HG03439 (cell line): ENCODE measurements around the gene CDK5.
A peak's percentile ranks its signal among the peaks of the same experiment; 100 is the strongest.

ENCODE experiments used
- ATAC-seq: cut with Tn5 transposase; IDR thresholded peaks from one replicate; pipeline ENCODE4 v1.9.1; 2021; ENCODE audit warnings: mild to moderate bottlenecking, moderate library complexity; ENCODE audit not compliant: unreplicated experiment

Gene CDK5

DNA sequence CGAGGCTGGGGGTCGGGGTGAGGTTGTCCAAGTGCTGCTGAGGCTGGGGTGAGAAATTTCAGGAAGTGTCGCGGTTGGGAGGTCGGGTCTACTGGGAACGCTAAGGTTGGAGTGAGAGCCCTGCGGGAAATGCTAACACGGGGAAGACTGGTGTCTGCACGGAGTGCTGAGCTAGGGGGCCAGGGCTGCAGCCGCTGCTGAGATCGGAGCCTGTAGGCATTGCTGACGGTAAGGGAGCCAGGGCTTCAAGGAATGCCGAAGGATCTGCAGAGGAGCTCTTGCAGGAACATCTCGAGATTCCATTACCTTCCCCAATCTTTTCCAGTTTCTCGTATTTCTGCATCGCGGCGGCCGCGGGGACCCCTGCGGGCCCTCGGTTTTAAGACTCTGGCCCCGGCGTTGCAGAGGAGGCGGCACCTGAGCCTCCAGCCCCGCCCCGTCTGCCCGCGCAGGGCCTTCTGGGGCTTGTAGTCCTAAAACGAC is at the start of gene CDK5:
CDK5 (minus strand) TSS at position 392 of the 483 bp plus-strand sequence; CDS start at position 343, 49 bp downstream.
- peak; percentile 7 for ATAC-seq

DNA sequence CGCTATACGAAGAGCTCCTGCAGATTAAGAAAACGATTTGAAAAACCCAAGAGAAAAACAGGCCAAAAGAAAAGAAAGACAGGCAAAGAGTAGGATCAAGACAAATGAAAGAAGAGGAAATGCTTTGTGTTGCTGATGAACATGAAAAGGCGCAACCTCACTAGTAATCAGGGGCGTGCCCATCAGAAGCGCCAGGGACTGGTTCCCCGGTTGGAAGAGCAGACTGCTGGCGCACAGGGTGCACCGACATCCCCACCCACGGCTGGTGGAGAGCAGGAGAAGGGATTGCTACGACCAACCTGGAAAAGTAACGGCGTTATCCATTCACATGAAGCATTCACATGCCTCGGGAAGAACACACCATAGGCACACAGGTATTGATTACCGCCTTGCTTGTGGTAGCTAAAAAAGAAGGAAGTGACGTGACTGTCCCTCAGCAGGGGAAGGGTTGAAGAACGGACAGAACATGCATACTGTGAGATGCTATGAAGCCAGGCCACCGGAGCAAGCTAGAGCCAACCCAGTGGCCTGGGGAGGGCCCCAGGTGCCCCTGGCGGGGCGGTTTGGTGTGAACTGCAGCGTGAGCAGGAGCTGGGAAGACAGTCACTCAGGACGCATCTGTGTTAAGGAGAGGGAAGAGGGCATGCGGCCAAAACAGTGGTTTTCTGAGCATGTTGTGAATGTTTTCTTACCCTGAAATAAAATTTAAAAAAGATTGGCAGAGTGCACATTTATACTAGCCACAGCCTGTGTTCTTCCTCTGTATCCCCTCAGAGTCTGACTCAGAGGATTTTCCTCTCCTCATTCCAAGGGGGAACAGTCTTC is 46.9 kb upstream of the CDK5 start:
- no peak for ATAC-seq

DNA sequence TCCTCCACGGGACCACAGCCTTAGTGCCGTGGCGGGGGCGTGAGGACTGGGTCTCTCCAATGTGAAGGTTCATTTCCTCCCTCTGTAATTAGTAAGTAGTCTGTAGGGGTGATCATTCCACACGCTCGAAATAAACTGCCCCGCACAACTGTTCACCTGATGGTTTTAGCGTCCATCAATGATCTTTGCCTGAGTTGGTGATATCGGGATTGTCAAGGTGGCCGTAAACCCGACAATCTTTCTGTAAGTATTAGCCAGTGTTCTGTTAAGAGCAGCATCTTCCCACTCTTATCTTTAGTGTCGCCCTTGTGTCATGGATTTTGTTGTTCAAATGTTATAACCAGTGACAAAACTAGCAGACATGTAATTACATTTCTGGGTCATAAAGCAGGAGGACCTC is 46.3 kb upstream of the CDK5 start:
- ATAC-seq, result no peak

DNA sequence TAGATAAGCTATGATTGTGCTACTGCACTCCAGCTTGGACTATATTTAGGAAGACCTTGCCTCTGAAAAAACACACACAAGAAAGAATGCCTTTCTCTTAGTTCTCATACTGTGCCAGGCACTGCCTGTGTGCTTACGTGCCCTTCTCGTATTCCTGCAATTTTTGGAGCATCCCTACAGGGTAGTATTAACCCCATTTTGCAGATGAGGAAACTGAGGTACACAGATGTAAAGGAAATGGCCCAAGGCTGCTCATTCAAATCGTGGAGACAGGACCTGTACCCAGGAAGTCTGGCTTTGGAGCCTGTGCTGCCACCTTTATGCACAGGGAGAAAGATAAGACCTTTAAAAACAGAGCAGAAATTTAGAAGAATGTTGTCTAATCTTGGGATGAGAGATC is 45.3 kb upstream of the CDK5 start:
- no peak for ATAC-seq

DNA sequence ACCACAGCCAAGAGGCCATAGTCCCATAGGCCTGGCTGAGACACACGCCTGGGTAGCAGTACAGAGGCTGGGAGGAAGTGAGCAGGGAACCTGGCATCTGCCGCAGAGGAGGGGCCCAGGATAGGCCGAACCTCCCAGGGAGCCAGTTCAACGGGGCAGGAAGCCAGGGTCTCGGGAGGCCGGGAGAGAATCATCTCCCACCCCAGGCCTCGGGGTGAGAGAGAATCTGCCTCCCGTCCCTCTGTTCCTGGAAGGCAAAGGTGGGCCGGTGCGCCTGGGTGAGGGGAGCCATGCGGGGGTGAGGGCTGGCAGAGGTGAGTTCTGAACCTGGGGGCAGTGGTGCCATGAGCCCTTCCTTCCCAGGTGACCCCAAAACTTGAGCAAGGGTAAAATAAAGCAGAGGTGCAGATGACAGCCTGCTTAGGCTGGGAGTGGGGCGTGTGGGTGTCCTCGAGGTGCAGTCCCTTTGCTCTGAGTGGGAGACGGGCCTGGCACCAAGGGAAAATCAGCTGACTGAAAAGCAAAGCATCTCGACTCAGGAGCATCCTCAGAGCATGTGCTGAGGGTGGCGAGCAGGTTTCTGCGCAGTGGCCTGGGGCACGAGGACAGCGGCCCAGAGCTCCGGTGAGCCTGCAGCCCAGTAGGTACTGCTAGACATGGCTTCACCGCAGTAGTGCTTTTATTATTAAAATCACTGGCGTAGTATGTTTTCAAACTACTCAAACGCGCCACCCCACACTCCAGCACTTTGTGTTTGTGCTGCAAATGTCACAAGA is 44.1 kb upstream of the CDK5 start:
- no peak for ATAC-seq

DNA sequence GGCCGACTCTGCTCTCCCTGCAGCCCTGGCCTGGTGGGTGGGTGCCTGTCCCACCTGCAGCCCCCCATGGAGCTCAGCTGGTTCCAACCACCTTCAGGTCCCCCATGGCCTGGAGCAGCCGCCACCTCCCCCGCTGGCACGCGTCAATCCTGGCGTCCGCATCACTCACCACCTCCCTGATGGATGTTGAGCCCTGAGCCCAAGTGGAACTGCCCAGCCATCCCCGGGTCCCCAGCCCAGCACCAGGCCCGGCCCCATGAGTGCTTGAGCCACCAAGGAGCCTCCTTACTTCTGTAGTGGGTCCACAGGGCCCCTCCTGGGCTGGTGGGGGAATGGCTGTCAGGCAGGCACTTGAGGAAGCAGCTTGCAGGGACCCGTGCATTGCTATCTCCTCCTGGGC is 43.2 kb upstream of the CDK5 start:
- ATAC-seq, result no peak

DNA sequence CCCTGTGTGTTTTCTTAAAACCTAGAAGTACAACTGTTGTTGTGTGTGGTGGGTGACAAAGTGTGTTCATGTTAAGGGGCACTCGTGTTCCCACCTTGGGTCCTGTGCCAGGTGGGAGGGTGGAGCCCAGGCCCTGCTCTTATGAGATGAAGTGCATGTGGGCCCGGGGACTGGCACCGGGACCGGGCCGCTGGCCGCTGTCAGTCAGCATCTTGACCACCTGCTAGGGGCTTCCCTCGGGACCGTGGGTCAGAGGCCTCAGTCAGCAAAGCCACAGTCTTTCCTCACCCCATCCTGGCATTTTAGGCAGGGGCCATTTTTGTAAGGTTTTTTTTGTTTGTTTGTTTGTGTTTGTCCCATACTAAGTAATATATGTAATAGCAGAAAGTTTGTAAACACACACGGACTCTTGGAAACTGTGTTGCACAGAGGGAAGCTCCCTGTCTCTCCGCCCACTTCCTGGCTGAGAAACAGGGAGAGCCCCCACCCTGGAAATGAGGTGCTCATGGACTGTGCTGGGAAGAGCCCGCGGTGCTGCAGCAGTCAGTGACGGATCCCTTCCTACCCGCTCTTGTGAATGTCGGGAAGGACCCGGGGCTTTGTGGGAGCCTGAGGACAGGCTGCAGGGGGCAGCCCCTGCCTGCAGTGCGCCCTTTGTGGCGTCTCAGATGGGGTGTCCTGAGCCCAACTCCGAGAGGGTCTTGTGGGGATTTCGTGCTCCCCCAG is 42.0 kb upstream of the CDK5 start:
- ATAC-seq, result no peak

DNA sequence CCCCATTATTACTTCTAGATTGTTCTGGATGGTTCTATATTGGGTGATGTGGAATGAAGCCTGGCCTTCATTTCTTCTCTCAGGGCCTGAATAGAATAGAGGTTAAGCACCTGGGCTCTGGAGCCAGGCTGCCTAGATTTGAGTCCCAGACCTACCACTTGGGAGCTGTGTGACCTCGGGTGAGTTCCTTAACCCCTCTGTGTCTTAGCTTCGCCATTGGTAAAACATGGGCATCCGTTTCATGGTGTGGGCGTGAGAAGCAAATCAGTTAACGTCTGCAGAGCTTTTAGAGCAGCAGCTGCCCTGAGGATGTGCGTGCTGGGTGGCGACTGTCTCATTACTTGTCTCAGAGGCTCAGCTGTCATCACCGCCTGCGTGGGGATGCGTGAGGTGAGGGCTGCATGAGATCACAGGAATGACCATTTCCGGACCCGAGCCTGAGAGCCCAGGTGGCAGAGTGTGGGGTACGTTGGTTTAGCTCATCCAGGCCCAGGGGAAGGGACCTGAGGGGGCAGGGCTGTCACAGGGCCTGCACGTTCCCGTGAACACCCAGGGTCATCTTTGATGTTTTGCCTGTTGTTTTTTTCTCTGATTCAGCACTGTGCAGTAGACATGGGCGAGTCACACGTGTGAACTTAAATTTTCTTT is 38.3 kb upstream of the CDK5 start:
- no peak for ATAC-seq

DNA sequence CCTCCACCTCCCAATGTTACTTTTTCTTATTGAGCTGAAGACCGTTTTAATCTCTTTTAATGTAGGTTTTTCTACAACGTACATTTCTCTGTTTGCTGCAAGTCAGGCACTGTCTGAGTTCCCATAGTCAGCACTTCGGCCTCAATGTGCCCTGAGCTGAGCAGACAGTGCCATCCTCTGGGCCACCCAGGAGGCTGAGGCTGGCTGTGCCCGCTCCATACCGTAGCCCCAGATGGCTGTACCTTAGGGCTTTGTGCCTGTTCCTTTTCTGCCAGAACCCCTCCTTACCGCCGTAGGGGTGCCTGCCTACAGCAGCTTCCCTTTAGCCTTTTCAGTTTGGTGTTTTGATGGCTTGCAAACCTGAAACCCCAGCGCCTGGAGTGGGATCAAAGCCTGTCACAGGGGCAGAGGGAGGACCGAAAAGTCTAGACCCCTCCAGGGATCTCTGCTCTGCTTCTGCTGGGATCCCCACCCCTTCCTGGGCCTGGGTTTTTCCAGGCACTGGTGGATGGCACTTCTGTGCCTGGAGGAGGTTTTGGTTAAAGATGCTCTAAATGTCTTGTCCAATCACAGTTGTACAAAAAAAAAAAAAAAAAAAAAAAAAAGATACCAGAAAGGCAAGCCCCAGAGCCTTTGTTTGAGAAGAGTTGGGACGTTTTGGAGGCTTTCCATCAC is 37.6 kb upstream of the CDK5 start:
- no peak for ATAC-seq

DNA sequence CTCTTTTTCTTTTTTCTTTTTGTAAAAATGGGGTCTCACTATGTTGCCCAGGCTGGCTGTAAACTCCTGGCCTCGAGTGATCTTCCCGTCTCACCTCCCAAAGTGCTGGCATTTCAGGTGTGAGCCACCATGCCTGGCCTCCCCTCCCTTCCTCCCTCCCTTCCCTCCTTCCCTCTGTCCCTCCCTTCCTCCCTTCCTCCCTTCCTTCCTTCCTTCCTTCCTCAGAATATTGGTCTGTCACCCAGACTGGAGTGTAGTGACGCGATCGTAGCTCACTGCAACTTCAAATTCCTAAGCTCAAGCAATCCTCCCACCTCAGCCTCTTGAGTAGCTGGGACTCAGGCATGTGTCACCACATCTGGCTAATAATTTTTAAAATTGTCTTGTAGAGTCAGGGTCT is 37.0 kb upstream of the CDK5 start:
- ATAC-seq, result no peak

DNA sequence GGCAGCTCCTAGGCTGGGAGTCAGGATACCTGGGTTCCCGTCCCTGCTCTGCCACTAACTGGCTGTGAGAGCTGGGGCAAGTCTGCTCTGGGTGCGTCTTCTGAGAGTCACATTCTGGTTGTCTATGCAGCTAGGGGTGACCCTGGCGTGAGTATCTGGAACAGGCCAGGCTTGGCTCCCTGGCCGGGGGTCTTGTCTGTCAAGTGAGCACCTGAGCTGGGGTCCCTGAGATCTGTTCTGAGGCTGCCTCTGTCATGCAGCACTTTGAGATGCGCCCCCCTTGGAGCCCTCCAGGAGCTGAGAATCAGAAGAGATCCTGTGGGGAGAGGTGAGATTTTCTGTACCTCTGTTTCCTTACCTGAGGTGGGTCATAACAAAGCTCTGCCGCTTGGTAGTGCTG is 36.1 kb upstream of the CDK5 start:
- no peak for ATAC-seq

DNA sequence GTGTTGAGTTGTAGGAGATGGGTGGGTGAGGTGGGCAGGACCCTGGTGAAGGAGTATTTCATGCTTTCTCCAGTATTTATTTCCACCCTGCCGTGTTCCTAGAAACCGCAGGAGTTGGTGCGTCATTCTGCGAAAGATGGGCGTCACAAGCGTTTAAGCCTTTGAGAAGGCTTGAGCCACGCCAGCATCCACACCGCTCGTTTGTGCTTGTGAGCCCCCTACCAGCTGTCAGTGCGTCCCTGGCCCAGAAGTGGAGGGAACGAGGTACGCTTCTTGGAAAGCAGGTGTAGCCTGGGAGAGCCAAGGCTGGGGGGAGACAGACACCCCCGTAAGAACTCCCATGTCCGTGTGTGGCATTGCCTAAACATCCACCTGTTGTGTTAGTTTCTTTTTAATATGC is 34.3 kb upstream of the CDK5 start:
- ATAC-seq, result no peak

DNA sequence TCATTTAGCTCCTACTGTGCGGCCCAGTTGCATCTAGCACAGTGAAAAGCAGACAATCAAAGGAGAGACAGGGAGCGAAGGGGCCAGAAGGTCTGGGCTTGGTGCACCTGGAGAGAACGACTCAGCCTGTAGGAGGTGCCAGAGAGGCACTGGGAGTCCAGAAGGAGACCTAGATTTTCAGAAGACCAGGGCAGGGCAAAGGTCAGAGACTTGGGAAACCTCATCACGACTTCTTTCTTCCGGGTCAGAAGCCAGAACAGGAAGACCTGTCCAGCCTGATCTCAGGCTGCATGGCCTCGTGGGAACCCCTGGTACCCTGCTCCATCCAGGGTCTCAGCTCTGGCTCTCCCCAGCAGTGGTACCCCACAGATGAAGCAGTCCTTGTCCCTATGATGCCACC is 33.7 kb upstream of the CDK5 start:
- no peak for ATAC-seq

DNA sequence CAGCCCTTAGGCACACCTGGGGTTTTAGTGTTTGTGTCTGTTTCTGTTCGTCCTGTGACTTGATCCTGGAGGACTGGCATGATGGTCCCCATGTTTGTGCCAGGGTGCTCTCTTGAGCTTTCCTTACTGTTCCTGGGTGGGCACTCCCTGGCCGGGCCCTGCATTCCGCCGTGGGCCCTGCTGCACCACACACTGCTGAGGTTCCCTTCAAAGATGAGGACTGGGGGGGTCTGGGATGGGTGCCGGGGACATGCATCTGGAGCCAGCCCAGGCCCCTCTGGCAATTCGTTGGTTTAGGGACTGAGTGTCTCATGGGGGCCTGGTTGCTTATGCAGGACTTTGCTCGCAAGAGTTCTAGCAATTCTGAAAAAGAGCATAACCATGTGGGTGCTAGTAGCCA is 33.3 kb upstream of the CDK5 start:
- ATAC-seq, result no peak

DNA sequence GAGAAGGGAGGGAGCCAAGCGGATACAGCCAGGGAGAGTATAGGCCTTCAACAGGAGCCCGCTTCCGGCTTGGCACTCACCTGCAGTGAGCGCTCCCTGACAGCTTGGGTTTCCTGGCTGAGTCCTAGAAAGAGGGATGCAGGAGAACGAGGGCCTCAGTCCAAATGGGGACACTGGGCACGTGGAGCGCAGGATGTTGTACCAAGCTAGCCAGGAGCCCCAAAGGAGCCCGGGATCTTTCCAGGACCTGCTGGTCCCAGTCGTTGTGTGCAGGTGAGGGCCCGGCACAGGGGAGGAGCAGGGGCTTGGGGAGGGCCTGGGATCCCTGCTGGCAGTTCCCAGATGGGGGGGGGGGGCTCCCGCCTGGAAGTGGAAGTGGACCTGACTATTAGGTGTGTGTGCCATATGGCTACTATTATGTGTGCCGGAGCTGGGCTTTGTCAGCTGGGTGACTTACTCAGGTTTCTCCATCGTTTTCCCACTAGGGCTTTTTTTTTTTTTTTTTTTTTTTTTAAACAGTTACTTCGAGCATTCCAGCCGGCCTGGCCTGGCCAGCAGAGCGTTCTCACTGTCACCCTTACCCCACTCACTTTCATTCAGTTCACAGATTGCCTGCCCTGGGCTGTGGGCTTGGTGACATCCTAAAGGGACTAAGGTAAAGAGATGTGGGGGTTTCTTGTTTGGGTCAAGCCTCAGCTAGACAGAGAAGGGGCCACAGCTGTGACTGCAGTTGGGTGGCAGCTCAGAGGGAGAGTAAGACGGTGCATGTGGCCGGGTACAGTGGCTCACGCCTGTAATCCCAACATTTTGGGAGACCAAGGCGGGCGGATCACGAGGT is 32.4 kb upstream of the CDK5 start:
- no peak for ATAC-seq

DNA sequence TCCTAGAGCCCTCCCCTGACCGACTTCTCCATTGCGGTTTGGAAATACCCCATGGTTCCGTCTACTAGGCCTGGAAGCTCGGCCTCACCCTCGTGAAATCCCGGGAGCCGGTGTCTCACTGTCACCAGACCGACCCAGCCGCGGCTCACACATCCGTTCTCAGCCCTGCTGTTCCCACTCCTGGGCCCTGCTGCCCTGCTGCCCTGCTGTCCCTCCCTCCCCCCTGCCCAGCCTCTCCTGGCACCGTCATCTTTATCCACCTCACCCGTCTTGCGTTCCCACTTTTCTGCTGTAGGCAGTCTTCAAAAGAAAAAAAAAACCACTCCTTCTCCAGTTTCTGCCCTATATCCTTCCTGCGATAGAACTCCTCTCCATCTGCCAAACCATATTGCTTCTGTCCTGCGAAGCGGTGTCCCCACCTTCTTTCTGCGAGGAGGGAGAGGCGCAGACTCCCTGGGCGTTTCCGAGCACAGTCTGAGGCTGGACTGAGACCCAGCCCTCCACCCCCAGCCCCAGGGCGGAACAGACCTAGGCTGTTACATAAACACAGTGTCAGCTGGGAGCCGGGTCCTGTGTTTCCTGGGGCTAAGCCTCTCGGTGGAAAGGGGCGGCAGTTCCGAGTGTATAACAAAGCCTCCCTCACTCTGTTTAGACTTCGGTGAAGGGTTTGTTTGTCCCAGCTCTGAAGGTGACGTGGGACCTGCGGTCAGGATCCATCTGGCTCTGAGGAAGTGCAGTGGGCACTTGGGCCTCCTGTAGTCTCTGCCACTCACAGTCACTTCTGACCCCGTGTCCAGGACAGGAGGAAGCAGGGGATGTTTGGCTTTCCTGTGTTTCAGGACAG is 31.4 kb upstream of the CDK5 start:
- no peak for ATAC-seq

DNA sequence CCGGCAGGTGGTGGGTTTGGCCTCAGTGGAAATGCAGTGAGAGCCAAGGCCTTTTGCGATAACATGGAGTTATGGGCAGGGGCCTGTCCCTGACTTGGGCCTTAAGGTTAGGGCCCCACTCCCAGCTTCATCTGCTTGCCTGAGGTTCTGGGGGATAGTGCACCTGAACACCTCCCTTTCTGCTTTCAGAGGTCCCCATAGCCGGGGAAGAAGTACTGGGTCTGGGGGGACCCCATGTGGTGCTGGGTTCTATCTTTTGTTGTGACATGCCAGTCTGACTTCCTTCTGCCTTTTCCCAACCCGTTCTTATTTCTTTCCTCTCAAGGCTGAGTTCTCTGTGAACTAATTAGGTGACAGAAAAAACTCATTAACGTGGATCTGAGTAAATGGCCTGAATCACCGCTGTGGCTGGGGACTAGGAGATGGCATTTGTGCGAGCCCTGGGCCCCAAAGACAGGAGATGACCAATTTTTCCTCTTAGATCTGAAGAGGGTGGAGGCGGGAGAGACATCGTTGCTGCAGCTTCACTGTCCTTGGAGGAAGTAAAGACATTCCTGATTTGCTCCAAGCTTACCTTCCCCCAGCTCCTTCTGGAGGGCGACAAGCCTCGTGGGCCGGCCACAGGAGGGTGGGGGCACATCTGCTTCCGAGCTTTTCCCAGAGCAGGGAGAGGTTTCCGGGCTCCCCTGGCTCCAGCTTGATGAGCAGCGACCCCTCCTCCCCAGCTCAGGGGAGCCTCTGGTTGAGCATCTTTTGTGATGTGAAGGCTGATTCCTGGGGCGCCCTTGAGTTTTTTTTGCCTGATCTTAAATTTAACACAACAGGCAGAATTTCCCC is 30.5 kb upstream of the CDK5 start:
- no peak for ATAC-seq
